ENCODE results near the gene PLPPR1.

DNA sequence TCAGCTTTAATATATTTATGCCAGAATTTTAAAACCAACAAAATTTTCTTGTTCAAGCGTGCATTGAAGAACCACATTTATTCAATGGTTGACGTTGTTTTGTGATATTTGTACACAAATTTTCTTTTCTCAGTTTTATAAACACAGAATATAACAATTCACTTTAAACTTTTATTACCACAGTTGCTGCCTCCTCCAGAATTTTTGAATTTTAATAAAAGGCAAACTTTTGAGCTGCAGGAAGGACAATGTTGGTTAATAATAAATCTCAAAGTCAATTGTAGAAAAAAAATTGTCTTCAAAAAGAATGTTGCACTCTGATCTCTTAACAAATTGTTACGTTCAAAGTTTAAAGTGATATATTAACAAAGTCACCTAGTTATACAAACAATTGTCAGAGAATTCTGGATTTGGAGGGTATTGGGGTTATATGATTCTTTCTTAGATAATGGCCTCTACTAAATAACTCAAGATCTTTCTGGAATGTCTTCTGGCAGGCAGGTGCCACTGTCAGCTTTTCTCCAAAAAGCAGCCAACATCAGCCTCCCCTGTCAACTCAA lies 295.8 kb downstream of the PLPPR1 start:
- TF ChIP-seq, protein P1, sequence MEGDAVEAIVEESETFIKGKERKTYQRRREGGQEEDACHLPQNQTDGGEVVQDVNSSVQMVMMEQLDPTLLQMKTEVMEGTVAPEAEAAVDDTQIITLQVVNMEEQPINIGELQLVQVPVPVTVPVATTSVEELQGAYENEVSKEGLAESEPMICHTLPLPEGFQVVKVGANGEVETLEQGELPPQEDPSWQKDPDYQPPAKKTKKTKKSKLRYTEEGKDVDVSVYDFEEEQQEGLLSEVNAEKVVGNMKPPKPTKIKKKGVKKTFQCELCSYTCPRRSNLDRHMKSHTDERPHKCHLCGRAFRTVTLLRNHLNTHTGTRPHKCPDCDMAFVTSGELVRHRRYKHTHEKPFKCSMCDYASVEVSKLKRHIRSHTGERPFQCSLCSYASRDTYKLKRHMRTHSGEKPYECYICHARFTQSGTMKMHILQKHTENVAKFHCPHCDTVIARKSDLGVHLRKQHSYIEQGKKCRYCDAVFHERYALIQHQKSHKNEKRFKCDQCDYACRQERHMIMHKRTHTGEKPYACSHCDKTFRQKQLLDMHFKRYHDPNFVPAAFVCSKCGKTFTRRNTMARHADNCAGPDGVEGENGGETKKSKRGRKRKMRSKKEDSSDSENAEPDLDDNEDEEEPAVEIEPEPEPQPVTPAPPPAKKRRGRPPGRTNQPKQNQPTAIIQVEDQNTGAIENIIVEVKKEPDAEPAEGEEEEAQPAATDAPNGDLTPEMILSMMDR (IDR thresholded peaks at IDR 0.05) = no peak
- no peak for TF ChIP-seq POLR2A (IDR thresholded peaks at IDR 0.05)
